Measurements from ENCODE around the gene SAMD4B.
"Not testable (repeated sequence)": the region's sequence is repeated elsewhere in the genome, so short reads cannot be mapped to it uniquely, and the experiment has no call there.

SAMD4B gene

GRCh38 chr19:39365531-39365930, 23.3 kb downstream of the SAMD4B start:
- no peak for DNase-seq (ENCODE audit: low read depth)

- DNase-seq (ENCODE audit: low read depth), result no peak
Measured at GRCh38 chr19:39369200-39369599, 27.0 kb downstream of the SAMD4B start.

- DNase-seq (ENCODE audit: low read depth), result no peak
Measured at GRCh38 chr19:39370735-39371134, 28.5 kb downstream of the SAMD4B start.

- DNase-seq (ENCODE audit: low read depth), result no peak
Measured at GRCh38 chr19:39372047-39372802, 30.0 kb downstream of the SAMD4B start.

- DNase-seq (ENCODE audit: low read depth), result no peak
Measured at GRCh38 chr19:39372941-39373340, 30.7 kb downstream of the SAMD4B start.

- no peak for DNase-seq (ENCODE audit: low read depth)
Measured at GRCh38 chr19:39375929-39376328, 33.7 kb downstream of the SAMD4B start.

- DNase-seq (ENCODE audit: low read depth), result no peak
Measured at GRCh38 chr19:39377373-39378362, 35.4 kb downstream of the SAMD4B start.

GRCh38 chr19:39379366-39379765, 37.1 kb downstream of the SAMD4B start:
- DNase-seq (ENCODE audit: low read depth), result not testable (repeated sequence)

GRCh38 chr19:39379865-39380396, 37.7 kb downstream of the SAMD4B start:
- DNase-seq (ENCODE audit: low read depth), result no peak

- no peak for DNase-seq (ENCODE audit: low read depth)
Measured at GRCh38 chr19:39380521-39381502, 38.6 kb downstream of the SAMD4B start.

GRCh38 chr19:39381910-39382611, 39.8 kb downstream of the SAMD4B start:
- DNase-seq (ENCODE audit: low read depth), result no peak

GRCh38 chr19:39382991-39383828, 41.0 kb downstream of the SAMD4B start:
- DNase-seq (ENCODE audit: low read depth), result no peak

- no peak for DNase-seq (ENCODE audit: low read depth)
Measured at GRCh38 chr19:39384839-39385568, 42.8 kb downstream of the SAMD4B start.

GRCh38 chr19:39385629-39386411, 43.6 kb downstream of the SAMD4B start:
- DNase-seq (ENCODE audit: low read depth), result no peak

- DNase-seq (ENCODE audit: low read depth), result no peak
Measured at GRCh38 chr19:39386557-39386956, 44.3 kb downstream of the SAMD4B start.

- DNase-seq (ENCODE audit: low read depth), result no peak
Measured at GRCh38 chr19:39388657-39389056, 46.4 kb downstream of the SAMD4B start.

GRCh38 chr19:39389631-39390414, 47.6 kb downstream of the SAMD4B start:
- no peak for DNase-seq (ENCODE audit: low read depth)

- no peak for DNase-seq (ENCODE audit: low read depth)
Measured at GRCh38 chr19:39390451-39390750, 48.2 kb downstream of the SAMD4B start.
